Measurements from ENCODE around the gene TSHZ3. TPM values are rescaled to one million over a fixed set of nuclear protein-coding genes. Genes with fewer than 3 reads are reported as not detected.

TSHZ3 gene
- total and polyA plus RNA-seq, 2 of the 8 experiments (the other 6 are each of a cell fraction or from before 2014, with no cell fraction given), result 3.1 to 12.3 TPM

DNA sequence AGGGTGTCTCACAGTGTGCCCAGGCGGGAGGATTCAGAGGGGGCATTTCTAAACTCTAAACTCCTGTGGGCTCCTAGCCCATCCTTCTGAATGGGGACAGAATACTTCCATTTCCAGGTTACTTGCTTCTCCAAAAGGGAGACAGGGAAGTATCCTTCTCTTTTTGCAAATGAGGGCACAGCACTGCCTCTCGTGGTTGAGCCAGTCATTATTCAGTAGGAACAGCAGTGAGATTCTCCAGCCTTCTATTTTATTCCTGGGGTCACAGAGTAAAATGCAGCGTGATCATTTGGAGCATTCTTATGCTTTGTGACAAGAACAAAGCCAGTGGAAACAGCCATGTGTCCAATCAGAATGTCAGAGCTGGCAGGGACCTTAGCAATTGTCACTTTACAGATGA lies 15.7 kb upstream of the TSHZ3 start:
- H2AK5ac ChIP-seq (ENCODE audit: low read depth, low read length), result peak overlapping the region; percentile 66; the same call in 1 of the 2 replicates
- peak overlapping the region; percentile 70 for H3K4ac ChIP-seq (replicated peaks; ENCODE audit: insufficient read length, low read depth, low read length)
- no peak overlapping the region for H3K23ac ChIP-seq (ENCODE audit: insufficient read length)
- H3K23me2 ChIP-seq (ENCODE audit: low read depth, low read length), result no peaks in the 10 kb centered on the region
- ChIA-PET POLR2A (ENCODE audit: partially characterized antibody) (no interaction called here), CTCF (ENCODE audit: partially characterized antibody) (interaction anchor here (0.9 to 2.1 kb wide), 7 partner anchors 9 to 522 kb away, joined by 3 to 9 read pairs (median 4); no protein-coding TSS in a partner anchor)
- no peaks in the 10 kb centered on the region for H3K9me3 ChIP-seq (ENCODE audit: insufficient read depth in 2 of 2, low read depth in 1 of 2, low read length in 1 of 2)
- no peaks in the 10 kb centered on the region for H3K79me2 ChIP-seq (ENCODE audit: control insufficient read depth in 1 of 2, insufficient read depth in 2 of 2, low read length in 2 of 2)
- no peaks in the 10 kb centered on the region for H3K27me3 ChIP-seq (replicated peaks in 1 of 4; ENCODE audit: control insufficient read depth in 3 of 4, extremely low read depth in 1 of 4, insufficient read depth in 3 of 4, low read length in 3 of 4)
- H3K9ac ChIP-seq (replicated peaks in 1 of 4; ENCODE audit: extremely low read depth in 1 of 4, low read depth in 3 of 4, low read length in 3 of 4), result no peak overlapping the region
- H4K91ac ChIP-seq (replicated peaks; ENCODE audit: insufficient read length, low read length), result no peak overlapping the region
- no peaks in the 10 kb centered on the region for H3K79me1 ChIP-seq (ENCODE audit: low read depth, low read length)
- no peak overlapping the region for H3K56ac ChIP-seq (replicated peaks; ENCODE audit: insufficient read length, low read depth, low read length)
- no peaks in the 10 kb centered on the region for H3K36me3 ChIP-seq (ENCODE audit: control insufficient read depth in 2 of 4, insufficient read depth in 4 of 4, low read length in 3 of 4)
- H3K14ac ChIP-seq (ENCODE audit: insufficient read length), result no peak overlapping the region
- no peak overlapping the region for H2BK20ac ChIP-seq (ENCODE audit: low read length)
- DNase-seq (ENCODE audit: low read depth in 1 of 2, low spot score in 2 of 2), result no peak
- no peak overlapping the region for H2AFZ ChIP-seq (ENCODE audit: low read length)
- no peak overlapping the region for H3K4me2 ChIP-seq (ENCODE audit: insufficient read depth in 1 of 2, low read depth in 2 of 2, low read length in 2 of 2)
- H3K27ac ChIP-seq (ENCODE audit: low read depth, low read length), result no peak overlapping the region
- H3K4me1 ChIP-seq (replicated peaks in 1 of 4; ENCODE audit: control insufficient read depth in 3 of 4, insufficient read depth in 4 of 4, low read length in 3 of 4), result peaks cover 0 to 4% (median 0%) of the 10 kb centered on the region in 4 experiments; a peak in 2 of 7 replicates
- no peak overlapping the region for H2BK120ac ChIP-seq (replicated peaks; ENCODE audit: low read depth, low read length)
- no peak overlapping the region for H2BK15ac ChIP-seq (ENCODE audit: low read length)
- H4K20me1 ChIP-seq (replicated peaks in 1 of 2; ENCODE audit: control insufficient read depth in 1 of 2, insufficient read depth in 2 of 2, low read length in 2 of 2), result no peaks in the 10 kb centered on the region
- TF ChIP-seq SIRT6 (IDR thresholded peaks at IDR 0.05; ENCODE audit: low read length) (no peak), POLR2AphosphoS5 (IDR thresholded peaks at IDR 0.05; ENCODE audit: low read depth, low read length) (no peak), ASH2L (IDR thresholded peaks at IDR 0.05; ENCODE audit: low read length) (no peak), CREB1 (IDR thresholded peaks at IDR 0.05) (no peak), RAD21 (IDR thresholded peaks at IDR 0.05 in 1 of 2, conservative IDR thresholded peaks at IDR 0.05 in 1 of 2; ENCODE audit: low read depth in 2 of 2, low read length in 2 of 2) (peak; percentile 23 to 29; a peak in 3 of 4 replicates), ZNF274 (IDR thresholded peaks at IDR 0.05; ENCODE audit: borderline replicate concordance, extremely low read depth, low read length) (no peak)
- TF ChIP-seq, protein P1, sequence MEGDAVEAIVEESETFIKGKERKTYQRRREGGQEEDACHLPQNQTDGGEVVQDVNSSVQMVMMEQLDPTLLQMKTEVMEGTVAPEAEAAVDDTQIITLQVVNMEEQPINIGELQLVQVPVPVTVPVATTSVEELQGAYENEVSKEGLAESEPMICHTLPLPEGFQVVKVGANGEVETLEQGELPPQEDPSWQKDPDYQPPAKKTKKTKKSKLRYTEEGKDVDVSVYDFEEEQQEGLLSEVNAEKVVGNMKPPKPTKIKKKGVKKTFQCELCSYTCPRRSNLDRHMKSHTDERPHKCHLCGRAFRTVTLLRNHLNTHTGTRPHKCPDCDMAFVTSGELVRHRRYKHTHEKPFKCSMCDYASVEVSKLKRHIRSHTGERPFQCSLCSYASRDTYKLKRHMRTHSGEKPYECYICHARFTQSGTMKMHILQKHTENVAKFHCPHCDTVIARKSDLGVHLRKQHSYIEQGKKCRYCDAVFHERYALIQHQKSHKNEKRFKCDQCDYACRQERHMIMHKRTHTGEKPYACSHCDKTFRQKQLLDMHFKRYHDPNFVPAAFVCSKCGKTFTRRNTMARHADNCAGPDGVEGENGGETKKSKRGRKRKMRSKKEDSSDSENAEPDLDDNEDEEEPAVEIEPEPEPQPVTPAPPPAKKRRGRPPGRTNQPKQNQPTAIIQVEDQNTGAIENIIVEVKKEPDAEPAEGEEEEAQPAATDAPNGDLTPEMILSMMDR (IDR thresholded peaks at IDR 0.05; ENCODE audit: control extremely low read depth in 1 of 3, insufficient read depth in 1 of 3, low read depth in 1 of 3, low read length in 3 of 3), result peak in 2 of 3 experiments; percentile 2 to 28; a peak in 1 of 4 replicates
- FAIRE-seq, result peak; percentile 19
- no peak overlapping the region for H4K8ac ChIP-seq (ENCODE audit: extremely low read depth, insufficient read depth, low read length)
- 0 out of 2 replicates have a peak overlapping the region, but pooled peaks have one; percentile 44 for H2BK5ac ChIP-seq (ENCODE audit: low read depth, low read length)
- WGBS, 2 experiments (ENCODE audit: extremely low coverage in 1 of 2, insufficient coverage in 1 of 2, insufficient read length in 1 of 2, insufficient replicate concordance in 2 of 2, low coverage in 1 of 2, low lambda C conversion rate in 2 of 2, missing lambda C conversion rate in 1 of 2), result 72% methylated on average over 3 of the region's 3 CpGs; no CpG with 5 or more reads in 1 of the 2 experiments
- no peak overlapping the region for H3K18ac ChIP-seq (ENCODE audit: extremely low read depth, low read length)
- 0 out of 2 replicates have a peak overlapping the region, but pooled peaks have one; percentile 65 for H2BK12ac ChIP-seq (ENCODE audit: low read depth, low read length)
- no peak overlapping the region for H4K5ac ChIP-seq (ENCODE audit: insufficient read length, low read depth, low read length)
- no peak overlapping the region for H3K4me3 ChIP-seq (ENCODE audit: extremely low read depth in 1 of 4, insufficient read depth in 2 of 4, low read depth in 3 of 4, low read length in 4 of 4)
